Thyroid gland (tissue), 4 donors: Measurements from ENCODE around the gene PRKCA.

ENCODE experiments used
- POLR2A ChIP-seq, 2 donors: fragments of 450-650 bp; IDR thresholded peaks; one replicate each; pipeline ENCODE4 v1.6.1; 2017; ENCODE audit warnings: antibody characterized with exemption in 2 of 2, mild to moderate bottlenecking in 2 of 2, moderate library complexity in 1 of 2
- TF ChIP-seq, protein P1 (sequence below), 6 experiments: fragments of 200-600 bp in 3 of 6; fragments of 450-650 bp in 3 of 6; sonication (generic) in 3 of 6; IDR thresholded peaks; one replicate each; pipeline ENCODE4 v1.5.1; 2016 to 2019; ENCODE audit warnings: antibody characterized with exemption in 6 of 6, mild to moderate bottlenecking in 2 of 6, inconsistent platforms in 1 of 6, moderate library complexity in 1 of 6

DNA sequence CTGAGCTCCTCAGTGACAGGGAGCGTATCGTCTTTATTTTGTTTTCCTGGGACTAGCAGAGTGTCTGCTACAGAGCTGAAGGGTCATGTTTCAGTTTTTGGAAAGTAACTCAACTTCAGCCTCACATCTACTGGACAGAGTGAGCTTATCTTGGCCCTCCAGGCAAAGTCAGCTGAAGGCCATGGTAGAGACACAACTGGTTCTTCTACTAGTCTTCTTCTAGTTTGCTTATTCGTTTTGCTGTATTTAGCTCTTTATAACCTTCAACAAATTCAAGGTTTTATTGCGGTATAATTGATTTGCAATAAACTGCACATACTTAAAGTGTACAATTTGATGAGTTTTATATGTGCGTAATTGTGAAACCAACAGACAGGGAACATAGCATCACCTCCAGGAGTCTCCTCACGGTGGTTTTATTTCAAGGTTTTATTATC lies 6.1 kb upstream of the PRKCA start:
- TF ChIP-seq, protein P1, sequence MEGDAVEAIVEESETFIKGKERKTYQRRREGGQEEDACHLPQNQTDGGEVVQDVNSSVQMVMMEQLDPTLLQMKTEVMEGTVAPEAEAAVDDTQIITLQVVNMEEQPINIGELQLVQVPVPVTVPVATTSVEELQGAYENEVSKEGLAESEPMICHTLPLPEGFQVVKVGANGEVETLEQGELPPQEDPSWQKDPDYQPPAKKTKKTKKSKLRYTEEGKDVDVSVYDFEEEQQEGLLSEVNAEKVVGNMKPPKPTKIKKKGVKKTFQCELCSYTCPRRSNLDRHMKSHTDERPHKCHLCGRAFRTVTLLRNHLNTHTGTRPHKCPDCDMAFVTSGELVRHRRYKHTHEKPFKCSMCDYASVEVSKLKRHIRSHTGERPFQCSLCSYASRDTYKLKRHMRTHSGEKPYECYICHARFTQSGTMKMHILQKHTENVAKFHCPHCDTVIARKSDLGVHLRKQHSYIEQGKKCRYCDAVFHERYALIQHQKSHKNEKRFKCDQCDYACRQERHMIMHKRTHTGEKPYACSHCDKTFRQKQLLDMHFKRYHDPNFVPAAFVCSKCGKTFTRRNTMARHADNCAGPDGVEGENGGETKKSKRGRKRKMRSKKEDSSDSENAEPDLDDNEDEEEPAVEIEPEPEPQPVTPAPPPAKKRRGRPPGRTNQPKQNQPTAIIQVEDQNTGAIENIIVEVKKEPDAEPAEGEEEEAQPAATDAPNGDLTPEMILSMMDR (IDR thresholded peaks at IDR 0.05): no peak
- no peak for TF ChIP-seq POLR2A (IDR thresholded peaks at IDR 0.05)
